Endothelial cell of umbilical vein (primary cell): ENCODE results near the gene JAM2. TPM values are rescaled to one million over a fixed set of nuclear protein-coding genes. Genes with fewer than 3 reads are reported as not detected.
A peak's percentile ranks its signal among the peaks of the same experiment; 100 is the strongest.

Experiments used
- BruUV-seq: library from RNA; stranded (reverse); fragments of 400-500 nt; replicated peaks from 2 replicates; lab custom pipeline; 2021; lab: Mats Ljungman, UMichigan
- CTCF ChIA-PET: fragments of 300-600, 350-600 bp; sonication (Branson Sonifier 250); formaldehyde crosslinking; loops from one replicate; lab custom pipeline; 2021; ENCODE audit warnings: antibody characterized with exemption, inconsistent platforms; lab: Charles Lee
- POLR2A ChIA-PET: fragments of 300-600, 350-600 bp; sonication (Branson Sonifier 250); formaldehyde crosslinking; loops from one replicate; lab custom pipeline; 2021; ENCODE audit warnings: antibody characterized with exemption, inconsistent platforms; lab: Charles Lee
- DNase-seq: peaks from one replicate; pipeline ENCODE4 v3.0.0-alpha.2; 2011; ENCODE audit warnings: low read depth, low spot score
- FAIRE-seq: peaks from 2 replicates; lab custom pipeline; 2011; peaks lifted over from hg19 to GRCh38; lab: Jason Lieb, UNC
- H2AFZ ChIP-seq: 2 replicates; pipeline ENCODE4 v1.6.0; 2012; ENCODE audit warnings: low read depth, low read length, control low read depth, inconsistent platforms
- H3K27ac ChIP-seq: 2 replicates; pipeline ENCODE4 v1.5.1; 2011; ENCODE audit warnings: low read depth, mild to moderate bottlenecking, control low read depth, low read length, moderate library complexity; ENCODE audit not compliant: insufficient read depth
- H3K27me3 ChIP-seq, 2 experiments: 2 replicates each; pipeline versions ENCODE4 v1.6.0 to v1.6.1; 2011; ENCODE audit warnings: low read length in 2 of 2, mixed read lengths in 1 of 2; ENCODE audit not compliant: control insufficient read depth in 2 of 2, insufficient read depth in 2 of 2
- H3K36me3 ChIP-seq, 2 experiments: 2 replicates in 1 of 2; 3 replicates in 1 of 2; pipeline ENCODE4 v1.5.1; 2011; ENCODE audit warnings: low read length in 2 of 2, mild to moderate bottlenecking in 1 of 2, moderate library complexity in 1 of 2; ENCODE audit not compliant: control insufficient read depth in 2 of 2, insufficient read depth in 2 of 2; ENCODE audit errors: extremely low read depth in 1 of 2
- H3K4me1 ChIP-seq: 3 replicates; pipeline ENCODE4 v1.5.1; 2011; ENCODE audit warnings: mild to moderate bottlenecking, low read length; ENCODE audit not compliant: control insufficient read depth, insufficient read depth; ENCODE audit errors: extremely low read depth
- H3K4me2 ChIP-seq: 2 replicates; pipeline ENCODE4 v1.6.1; 2011; ENCODE audit warnings: low read length, control low read depth, mixed read lengths; ENCODE audit not compliant: insufficient read depth
- H3K4me3 ChIP-seq, 3 experiments: fragments of 200-600 bp in 1 of 3; sonication (generic), shearing (Covaris generic) in 1 of 3; replicated peaks in 1 of 3; 2 replicates each; pipeline ENCODE4 v1.5.1; 2011 to 2016; ENCODE audit warnings: control low read depth in 3 of 3, low read length in 3 of 3, mild to moderate bottlenecking in 2 of 3, inconsistent platforms in 1 of 3, low read depth in 1 of 3, moderate library complexity in 1 of 3; ENCODE audit not compliant: insufficient read depth in 1 of 3
- H3K79me2 ChIP-seq: 2 replicates; pipeline ENCODE4 v1.6.0; 2012; ENCODE audit warnings: low read length, inconsistent platforms; ENCODE audit not compliant: control insufficient read depth, insufficient read depth
- H3K9ac ChIP-seq: replicated peaks from 2 replicates; pipeline ENCODE3; 2011; ENCODE audit warnings: low read length, control low read depth; ENCODE audit not compliant: insufficient read depth; ENCODE audit errors: extremely low read depth
- H3K9me1 ChIP-seq: replicated peaks from 3 replicates; pipeline ENCODE4 v1.6.0; 2011; ENCODE audit warnings: mild to moderate bottlenecking, low read length; ENCODE audit not compliant: control insufficient read depth, insufficient read depth; ENCODE audit errors: extremely low read depth
- H3K9me3 ChIP-seq: replicated peaks from 2 replicates; pipeline ENCODE4 v1.5.1; 2012; ENCODE audit warnings: low read length, inconsistent platforms; ENCODE audit not compliant: control insufficient read depth, insufficient read depth
- H4K20me1 ChIP-seq: replicated peaks from 2 replicates; pipeline ENCODE3; 2011; ENCODE audit warnings: mild to moderate bottlenecking, low read length; ENCODE audit not compliant: control insufficient read depth, insufficient read depth; ENCODE audit errors: extremely low read depth
- FOS ChIP-seq: IDR thresholded peaks from 2 replicates; pipeline ENCODE4 v1.6.1; 2011; ENCODE audit warnings: mild to moderate bottlenecking, low read length, moderate library complexity, borderline replicate concordance; ENCODE audit not compliant: insufficient read depth
- JUN ChIP-seq: IDR thresholded peaks from 2 replicates; pipeline ENCODE4 v1.6.1; 2011; ENCODE audit warnings: borderline replicate concordance, low read depth; ENCODE audit not compliant: insufficient read length, insufficient read depth
- MYC ChIP-seq: IDR thresholded peaks from one replicate; pipeline ENCODE4 v1.6.1; 2011; ENCODE audit warnings: mild to moderate bottlenecking, low read depth, low read length
- POLR2A ChIP-seq: IDR thresholded peaks from 2 replicates; pipeline ENCODE4 v1.6.1; 2012; ENCODE audit warnings: low read depth, mild to moderate bottlenecking, control low read depth, low read length
- dilution Hi-C: fragments of 300-500 bp; cut with MboI; formaldehyde crosslinking; loops from one replicate; pipeline ENCODE4 v1.15.0; 2019; ENCODE audit warnings: low sequenced_read_pairs; ENCODE audit not compliant: extremely low pct_ligation_motif_present
- intact Hi-C: fragments of 100-400 bp; cut with micrococcal nuclease; formaldehyde crosslinking; loops from one replicate; pipeline ENCODE4 v1.10.0; 2022
- polyA plus RNA-seq, 4 experiments: library from polyadenylated mRNA; depleted of rRNA in 3 of 4; stranded (reverse) in 3 of 4; unstranded in 1 of 4; fragments of >200 nt; gene quantifications; 2 replicates each; pipeline versions ENCODE4 v1.2.1 to v1.2.3, GENCODE V29; 2011 to 2012; ENCODE audit warnings: missing spikeins in 1 of 4
- total RNA-seq: library from RNA; stranded (reverse); gene quantifications from 2 replicates; pipeline ENCODE4 v1.2.3, GENCODE V29; 2021

The JAM2 gene
- total and polyA plus RNA-seq, 2 donors (not counting 3 experiments of a cell fraction or from before 2014, with no cell fraction given), result 0.14 to 0.20 TPM

DNA sequence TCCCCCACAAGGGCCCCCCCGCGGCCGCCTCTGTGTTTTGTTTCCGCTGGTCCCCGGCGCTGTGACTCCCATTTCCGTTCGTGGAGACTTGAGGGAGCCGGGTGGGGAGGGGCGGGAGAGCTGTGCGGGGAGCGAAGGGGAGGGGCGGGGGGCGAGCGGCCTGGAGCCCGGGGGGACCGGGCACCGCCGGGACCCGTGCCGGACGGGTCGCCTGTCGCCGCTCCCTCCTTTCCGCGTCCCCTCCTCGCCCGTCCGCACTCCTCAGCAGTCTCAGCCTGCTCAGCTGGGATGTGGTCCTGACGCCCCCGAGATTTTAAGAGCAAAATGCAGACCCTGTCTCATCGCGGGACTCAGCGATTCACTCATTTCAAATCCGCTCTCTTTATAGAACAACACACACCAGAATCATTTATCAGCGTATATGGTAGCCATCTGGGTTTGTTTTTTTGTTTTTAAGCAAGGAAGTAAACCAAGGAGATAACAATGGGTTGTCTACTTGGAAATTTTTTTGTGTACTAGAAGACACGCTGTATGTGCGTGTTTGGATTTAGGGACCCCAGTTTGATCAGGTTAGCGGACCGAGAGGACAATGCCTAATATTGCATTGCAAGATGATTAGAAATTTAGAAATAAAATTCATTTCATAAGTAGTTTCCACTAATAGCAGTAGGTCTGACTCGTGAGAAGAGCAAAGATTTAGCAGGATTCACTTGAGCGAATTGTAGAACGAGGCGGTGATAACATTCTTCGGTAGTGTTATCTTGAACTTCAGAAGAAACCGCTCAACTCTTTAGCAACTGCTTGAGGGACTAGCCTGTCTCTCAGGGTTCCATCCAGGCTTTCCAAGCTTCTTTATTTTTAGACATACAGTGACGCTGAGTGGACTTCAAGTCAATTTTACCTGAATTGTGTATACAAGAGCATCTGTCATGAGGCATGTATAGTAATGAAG lies 96.9 kb downstream of the JAM2 start:
- peak overlapping the region; percentile 93 to 99 (median 98) for H3K4me3 ChIP-seq
- FAIRE-seq (peak; percentile 61), DNase-seq (peak; percentile 73)
- peak overlapping the region; percentile 99 for H3K27ac ChIP-seq
- H3K4me1 ChIP-seq, result peaks cover 17% of the 10 kb centered on the region
- no peaks in the 10 kb centered on the region for H3K36me3 ChIP-seq
- intact Hi-C loops (loop anchor here (1.0 to 2.0 kb wide), 3 partner anchors 27 to 434 kb away; partner anchors contain the start of gene APP), dilution Hi-C loops (no loop called here)
- POLR2A ChIA-PET, result no interaction called here
- peak overlapping the region; percentile 95 for H3K9ac ChIP-seq
- TF ChIP-seq JUN, result no peak
- TF ChIP-seq POLR2A, result peak; percentile 73
- H3K9me1 ChIP-seq, result no peaks in the 10 kb centered on the region
- peak overlapping the region; percentile 82 for H2AFZ ChIP-seq
- TSS peak; percentile 42 for BruUV-seq
- CTCF ChIA-PET, result interaction anchor here (1.1 to 2.1 kb wide), 4 partner anchors 19 to 125 kb away, joined by 3 to 6 read pairs (median 5); no protein-coding TSS in a partner anchor
- no peaks in the 10 kb centered on the region for H4K20me1 ChIP-seq
- H3K27me3 ChIP-seq, result no peaks in the 10 kb centered on the region
- H3K79me2 ChIP-seq, result peaks cover 59% of the 10 kb centered on the region
- H3K9me3 ChIP-seq, result no peaks in the 10 kb centered on the region
- H3K4me2 ChIP-seq, result peak overlapping the region; percentile 100

DNA sequence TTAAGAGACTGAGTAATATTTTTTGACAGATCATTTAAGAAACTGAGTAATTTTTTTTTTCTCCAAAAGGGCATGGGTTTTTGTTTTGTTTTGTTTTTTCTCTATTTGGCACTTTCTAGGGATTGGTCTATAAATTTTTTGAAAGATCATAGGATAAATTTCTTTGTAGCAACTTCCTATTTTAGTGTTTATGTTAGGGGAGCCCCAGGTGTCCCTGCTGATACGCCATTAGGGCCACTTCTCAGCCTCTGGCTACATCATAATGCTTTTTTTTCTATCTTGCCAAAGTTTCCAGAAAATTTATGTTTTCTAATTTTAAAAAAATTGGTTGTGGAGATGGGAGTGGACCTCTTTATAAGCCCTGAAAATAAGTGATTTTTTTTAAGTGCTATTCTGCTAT lies 98.4 kb downstream of the JAM2 start:
- intact Hi-C loops, result no loop called here
- ChIA-PET POLR2A (no interaction called here), CTCF (interaction anchor here (2.1 kb wide), 1 partner anchor 65 kb away, joined by 6 read pairs; no protein-coding TSS in a partner anchor)
- H2AFZ ChIP-seq, result no peak overlapping the region
- no peak overlapping the region for H3K4me3 ChIP-seq
- no peaks in the 10 kb centered on the region for H3K27me3 ChIP-seq
- no peak overlapping the region for H3K4me2 ChIP-seq
- H3K79me2 ChIP-seq, result peaks cover 44% of the 10 kb centered on the region
- H3K36me3 ChIP-seq, result no peaks in the 10 kb centered on the region
- dilution Hi-C loops, result no loop called here
- H3K27ac ChIP-seq, result no peak overlapping the region
- FAIRE-seq, result no peak
- H3K9me3 ChIP-seq, result no peaks in the 10 kb centered on the region
- no peak overlapping the region for H3K9ac ChIP-seq
- no TSS peak for BruUV-seq
- no peak for TF ChIP-seq JUN
- no peak for TF ChIP-seq POLR2A
- no peak for TF ChIP-seq MYC
- TF ChIP-seq FOS, result no peak
- DNase-seq, result no peak
- H4K20me1 ChIP-seq, result no peaks in the 10 kb centered on the region
- peaks cover 17% of the 10 kb centered on the region for H3K4me1 ChIP-seq
- H3K9me1 ChIP-seq, result no peaks in the 10 kb centered on the region
